HG02943 (cell line): ENCODE data around the gene HTR3E.
A peak's percentile ranks its signal among the peaks of the same experiment; 100 is the strongest.
"Not testable (repeated sequence)": the region's sequence is repeated elsewhere in the genome, so short reads cannot be mapped to it uniquely, and the experiment has no call there.

ENCODE experiments used
- ATAC-seq: cut with Tn5 transposase; IDR thresholded peaks from one replicate; pipeline ENCODE4 v1.9.1; 2021; ENCODE audit warnings: mild to moderate bottlenecking, low read depth, moderate library complexity; ENCODE audit not compliant: unreplicated experiment

HTR3E gene

DNA sequence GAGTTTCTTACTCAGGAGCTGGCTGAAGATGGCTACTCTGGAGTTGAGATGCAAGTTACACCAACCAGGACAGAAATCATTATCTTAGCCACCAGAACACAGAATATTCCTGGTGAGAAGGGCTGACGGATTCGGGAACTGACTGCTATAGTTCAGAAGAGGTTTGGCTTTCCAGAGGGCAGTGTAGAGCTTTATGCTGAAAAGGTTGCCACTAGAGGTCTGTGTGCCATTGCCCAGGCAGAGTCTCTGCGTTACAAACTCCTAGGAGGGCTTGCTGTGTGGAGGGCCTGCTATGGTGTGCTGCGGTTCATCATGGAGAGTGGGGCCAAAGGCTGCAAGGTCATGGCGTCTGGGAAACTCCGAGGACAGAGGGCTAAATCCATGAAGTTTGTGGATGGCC is 52.9 kb downstream of the HTR3E start:
- ATAC-seq = not testable (repeated sequence)

DNA sequence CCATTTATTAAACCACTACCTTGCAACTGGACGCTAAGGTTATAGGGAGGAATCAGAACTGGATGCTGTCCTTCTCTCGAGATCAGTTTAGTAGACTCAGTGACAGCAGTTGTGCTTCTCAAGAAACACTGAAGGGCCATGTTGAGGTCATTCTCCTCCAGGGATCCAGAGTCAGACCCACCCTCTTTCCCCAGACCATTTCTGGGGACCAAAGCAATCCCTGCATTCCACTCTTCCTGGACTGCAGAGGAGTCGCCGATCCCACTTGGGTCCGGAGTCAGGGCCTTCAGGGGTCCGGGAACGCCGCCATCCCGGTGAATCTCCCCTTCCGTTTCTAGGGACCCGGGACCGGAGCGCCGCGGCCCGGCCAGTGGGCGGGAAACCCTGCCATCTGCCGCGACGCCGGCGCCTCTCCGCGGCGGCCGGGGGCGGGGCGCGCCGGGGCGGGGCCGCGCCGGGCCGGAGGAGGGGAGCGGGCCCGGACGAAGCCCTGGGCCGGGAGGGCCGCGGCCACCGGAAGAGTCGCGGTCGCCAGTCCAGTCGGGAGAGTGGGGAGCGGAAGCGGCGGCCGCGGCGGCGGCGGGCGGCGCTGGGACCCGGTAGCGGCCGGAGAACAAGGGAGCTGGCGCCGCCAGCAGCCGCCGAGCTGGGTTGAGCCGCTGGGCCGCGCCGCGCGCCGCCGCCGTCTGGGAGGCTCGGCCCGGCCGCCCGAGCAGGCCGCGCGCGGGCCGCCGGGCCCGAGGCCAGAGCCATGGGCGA is 58.2 kb downstream of the HTR3E start, which contains the start of gene DVL3:
TSS of gene DVL3 (plus strand) at position 493 of the 759 bp plus-strand sequence. CDS start at position 752, 259 bp downstream.
- ATAC-seq = peak; percentile 70

DNA sequence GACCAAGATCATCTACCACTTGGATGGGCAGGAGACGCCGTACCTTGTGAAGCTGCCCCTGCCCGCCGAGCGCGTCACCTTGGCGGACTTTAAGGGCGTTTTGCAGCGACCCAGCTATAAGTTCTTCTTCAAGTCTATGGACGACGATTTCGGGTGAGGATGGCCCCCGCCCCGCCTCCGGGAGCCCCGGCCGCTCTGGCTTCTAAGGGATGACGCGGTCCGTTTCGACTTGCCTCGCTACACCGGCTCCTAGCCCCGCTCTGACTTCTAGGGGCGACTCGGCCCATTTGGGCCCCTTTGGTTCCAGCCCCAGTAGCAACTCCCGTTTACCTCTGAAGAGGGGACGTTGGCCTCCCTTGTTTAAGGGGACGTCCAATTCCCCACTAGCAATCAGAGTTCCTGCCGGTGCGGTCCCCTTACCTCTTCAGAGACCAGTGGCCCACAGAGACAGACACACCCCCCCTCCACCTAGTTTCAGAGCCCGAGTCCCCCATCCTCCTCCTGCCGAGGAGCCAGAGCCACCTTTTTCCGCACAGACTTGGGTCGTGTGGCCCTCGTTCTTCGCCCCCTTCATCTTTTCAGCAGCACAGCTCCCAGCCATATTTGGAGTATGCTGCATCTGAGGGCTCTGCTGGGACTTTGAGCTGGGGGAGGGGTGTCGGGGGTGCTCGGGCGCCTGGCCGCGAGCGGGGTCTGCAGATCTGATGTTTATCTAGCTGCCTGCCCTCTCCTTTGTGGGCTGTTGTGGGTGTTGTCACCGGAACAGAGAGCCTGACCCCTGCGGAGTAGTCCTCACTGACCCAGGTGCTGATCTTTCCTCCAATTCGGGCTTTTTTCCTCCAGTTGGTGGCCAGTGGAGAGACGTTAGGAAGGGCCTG is 59.0 kb downstream of the HTR3E start:
- ATAC-seq = peak; percentile 32

DNA sequence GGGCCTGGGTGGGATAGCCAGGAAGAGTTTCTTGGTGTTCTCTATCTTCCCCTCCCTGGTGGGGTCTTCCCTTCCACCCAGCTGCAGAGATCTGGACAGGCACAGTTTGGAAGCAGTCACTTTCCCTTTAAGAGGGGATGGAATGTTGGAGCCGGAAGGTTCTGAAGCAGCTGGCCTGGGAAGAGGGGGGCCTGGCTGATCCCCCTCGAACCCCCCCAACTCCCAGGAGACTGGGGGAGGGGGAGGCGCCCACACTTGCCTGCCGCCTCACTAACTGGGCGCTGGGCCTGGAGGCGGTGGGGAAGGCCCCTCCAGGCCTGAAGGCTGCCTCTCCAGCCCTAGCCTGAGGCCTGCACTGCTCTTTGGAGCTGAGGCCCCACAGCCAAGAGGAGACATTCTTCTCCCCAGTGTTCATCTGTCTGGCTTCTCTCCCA is 59.7 kb downstream of the HTR3E start:
- ATAC-seq = no peak
